OCI-M2 (cell line): ENCODE results near the gene SFXN5.
"Not testable (repeated sequence)": the region's sequence is repeated elsewhere in the genome, so short reads cannot be mapped to it uniquely, and the experiment has no call there.

Experiments
- DNase-seq: peaks from one replicate; lab custom pipeline; 2025; ENCODE audit not compliant: unreplicated experiment; lab: John Stamatoyannopoulos, UW

SFXN5 gene

DNA sequence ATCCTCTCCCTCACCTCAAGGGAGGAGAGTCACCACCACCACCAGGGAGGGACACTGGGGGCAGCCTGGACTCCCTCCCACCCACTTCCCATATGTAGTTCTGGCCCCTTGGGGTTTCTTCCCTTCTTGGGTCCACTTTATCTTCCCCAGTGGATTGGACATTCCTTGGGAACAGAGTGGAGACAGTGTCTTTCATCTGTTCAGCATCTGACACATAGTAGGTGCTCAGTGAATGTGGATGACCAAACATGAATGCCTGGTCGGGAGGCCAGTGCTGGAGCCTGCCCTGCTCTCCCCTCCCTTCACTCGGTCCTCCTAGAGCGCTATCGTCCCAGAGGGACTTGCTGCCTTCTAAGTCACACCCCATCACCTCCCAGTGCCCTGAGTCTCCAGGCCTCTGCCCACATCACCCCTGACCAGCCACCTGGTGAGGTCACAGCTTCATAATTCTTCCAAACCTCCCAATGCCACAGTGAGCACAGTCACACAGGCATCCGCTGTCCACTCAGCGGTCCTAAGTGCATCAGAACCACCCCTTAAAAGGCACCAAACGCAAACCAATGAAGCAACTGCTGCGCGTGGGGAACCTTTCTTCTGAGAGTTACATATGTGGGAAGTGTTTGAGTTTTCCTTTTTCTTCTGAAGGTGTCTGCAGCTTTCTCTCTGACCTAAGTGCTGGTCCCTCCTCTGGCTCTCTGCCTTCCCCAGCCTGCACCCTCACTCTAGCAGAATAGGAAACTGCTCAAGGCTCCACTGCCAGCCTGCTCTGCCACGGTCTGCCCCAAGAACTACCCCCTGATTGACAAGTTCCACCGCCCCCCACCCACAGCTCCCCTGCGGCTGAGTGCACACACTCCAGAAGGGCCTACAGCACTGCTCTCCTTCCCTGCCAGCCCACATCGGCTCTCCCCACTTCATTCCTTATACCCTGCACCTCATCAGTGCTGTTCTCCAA is 7.2 kb upstream of the SFXN5 start:
- DNase-seq: no peak

DNA sequence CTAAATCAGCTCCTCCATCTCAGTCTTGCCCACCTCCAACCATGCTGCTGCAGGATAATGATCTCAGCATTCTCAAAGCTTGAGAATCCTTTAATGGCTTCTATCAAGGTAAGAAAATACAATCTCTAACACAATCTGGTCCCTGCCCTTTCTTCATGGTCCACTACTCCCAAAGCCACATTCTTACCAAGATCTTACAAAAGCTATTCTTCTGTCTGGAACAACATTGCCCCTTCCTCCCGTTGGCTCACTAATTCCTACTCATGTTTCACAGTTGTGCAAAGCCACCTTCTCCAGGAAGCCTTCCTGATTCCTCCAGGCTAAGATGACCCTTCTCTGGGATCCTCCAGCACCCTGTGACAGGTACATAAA is 5.9 kb upstream of the SFXN5 start:
- DNase-seq: no peak

DNA sequence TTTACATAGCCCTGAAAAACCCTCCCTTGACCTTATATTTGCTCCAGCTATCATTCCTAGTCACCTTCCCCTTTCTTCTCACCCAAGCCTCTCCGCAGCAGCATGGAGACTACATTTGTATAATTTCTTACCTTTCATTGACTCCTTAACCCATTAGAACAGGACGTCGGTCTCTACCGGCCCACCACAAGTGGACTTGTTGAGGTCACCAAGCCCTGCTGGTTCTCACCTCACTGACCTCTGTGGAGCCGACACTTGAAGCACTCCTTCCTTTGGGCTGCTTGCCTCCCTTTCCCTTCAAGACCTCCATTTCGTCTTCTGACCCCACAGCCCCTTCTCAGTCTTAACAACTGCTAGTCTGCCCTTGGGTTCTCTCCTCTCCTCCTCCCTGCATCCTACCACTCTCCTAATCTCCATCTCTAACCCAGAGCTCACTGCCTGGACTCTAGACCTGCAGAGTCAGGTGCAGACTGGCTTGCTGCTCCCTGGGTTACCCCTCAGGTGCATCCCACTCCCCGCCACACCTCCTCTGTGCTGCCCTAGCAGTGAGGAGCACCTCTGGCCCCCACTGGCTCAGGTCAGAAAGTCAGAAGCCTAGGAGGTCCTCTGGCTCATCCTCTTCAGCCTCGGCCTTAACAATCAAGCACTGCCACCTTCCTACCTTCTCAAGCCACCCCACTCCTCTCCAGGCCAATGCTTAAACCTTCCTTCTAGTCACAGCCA is 5.3 kb upstream of the SFXN5 start:
- DNase-seq: no peak

DNA sequence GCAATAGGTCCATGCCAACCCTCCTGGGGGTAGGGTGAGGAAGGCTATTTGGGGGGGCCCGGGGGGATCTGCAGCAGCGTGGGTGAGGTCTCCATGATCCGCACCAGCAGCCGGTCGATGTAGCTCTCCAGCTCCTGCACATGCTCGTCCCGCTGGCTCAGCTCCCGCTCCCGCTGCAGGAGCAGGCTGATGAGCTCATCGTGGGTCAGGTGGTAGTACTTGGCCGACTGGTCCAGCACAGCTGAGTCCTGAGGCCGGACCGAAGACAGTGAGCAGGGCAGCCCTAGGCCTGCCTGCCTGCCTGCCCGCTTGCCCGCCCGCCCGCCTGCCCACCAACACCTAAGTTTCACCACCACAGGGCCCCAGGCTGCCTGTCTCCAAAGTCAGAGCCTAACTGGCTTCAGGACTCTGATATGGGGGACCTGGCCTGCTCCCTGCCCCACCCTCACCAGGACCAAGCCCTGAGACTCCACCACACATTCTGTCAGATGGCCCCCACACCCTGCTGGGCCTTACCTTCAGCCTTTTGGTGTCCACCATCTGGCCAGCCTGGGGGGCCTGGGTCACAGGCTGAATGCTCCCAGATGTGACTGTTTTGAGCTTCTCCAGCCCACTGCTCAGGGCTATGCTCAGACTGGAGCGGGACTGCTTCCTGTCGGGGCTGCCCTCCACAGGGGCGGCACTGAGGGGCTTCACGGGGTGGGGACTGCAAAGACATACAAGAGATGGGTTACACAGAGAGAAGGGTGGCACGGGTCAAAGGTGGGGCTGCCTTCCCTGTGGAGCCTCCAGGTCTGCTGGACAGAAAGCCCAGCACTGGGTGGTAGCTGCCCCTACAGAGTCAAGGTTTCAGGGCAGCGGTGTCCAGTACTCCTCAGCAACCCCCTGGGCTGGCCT is 4.2 kb upstream of the SFXN5 start:
- DNase-seq: no peak

DNA sequence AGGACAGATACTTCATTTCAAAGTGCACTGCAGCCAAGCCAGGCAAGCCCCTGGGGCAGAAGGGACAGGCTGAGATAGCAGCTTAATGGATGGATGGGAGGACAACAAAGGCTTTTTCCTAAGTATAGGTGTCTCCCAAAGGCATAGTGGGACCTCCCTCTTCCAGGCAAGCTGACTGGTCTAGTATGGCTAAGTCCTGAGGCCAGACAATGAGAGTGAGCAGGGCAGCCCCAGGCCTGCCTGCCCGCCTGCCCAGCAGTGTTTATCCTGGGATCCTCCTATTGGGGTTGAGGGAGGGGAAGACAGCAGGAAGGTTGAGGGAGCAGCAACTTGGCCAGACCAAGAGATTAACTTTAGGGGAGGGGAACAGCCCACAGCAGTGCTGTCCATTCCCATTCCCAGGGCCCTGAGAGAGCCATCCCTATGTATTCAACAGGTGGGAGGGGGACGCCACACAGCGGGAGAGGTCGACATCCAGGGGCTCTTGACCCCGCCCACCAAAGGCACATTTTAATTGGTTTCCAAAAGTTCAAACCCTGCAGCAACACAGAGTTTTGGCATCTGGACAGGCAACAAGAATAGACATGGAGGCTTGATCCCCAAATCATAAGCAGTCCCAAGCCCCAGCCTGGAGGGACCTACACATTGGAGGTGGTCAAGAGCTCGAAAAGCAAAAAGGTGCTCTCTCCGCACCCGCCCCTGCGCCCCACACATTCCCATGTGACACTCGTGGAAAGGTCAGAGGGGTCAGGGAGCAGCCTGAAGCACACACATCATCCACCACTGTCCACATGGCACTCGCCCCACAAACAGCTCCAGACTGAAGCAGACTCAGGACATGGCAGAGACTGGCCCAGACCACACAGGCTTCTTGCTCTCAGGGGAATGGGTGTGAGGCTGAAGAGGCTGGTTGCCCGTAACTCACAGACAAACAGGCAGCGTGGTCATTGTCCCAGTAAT is 2.9 kb upstream of the SFXN5 start:
- DNase-seq: no peak

DNA sequence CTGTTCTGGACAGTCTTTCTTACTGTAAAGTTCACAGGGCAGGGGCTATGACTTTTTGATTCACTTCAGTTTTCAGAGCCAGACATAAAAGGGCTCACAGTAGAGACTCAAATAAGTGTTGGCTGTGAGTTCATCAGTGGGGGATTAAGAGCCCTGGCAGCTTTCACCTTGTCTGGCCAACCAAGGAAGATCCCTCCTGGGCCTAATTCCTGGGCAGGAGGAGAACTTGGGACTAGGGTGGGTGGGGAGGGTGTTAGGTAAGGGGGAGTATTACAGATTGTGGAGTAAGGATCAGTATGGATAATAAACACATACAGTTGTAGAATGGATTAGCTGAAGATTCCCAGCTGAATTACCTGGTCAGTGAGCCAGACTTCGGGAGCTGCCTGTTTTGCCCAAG is 904 bp upstream of the SFXN5 start:
- no peak for DNase-seq

DNA sequence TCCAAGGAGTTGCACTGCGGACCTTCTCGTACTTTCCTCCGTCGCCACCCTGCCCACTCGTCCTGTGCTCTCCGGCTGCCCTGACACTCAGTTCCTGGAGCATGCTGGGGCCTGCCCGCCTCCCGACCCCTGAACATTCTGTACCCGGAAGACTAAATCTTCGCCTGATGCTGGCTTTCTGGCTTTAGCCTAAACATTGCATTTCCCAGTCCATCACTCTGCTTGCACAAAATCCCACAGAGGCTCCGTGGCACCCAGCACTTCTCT is 550 bp upstream of the SFXN5 start:
- DNase-seq: no peak

DNA sequence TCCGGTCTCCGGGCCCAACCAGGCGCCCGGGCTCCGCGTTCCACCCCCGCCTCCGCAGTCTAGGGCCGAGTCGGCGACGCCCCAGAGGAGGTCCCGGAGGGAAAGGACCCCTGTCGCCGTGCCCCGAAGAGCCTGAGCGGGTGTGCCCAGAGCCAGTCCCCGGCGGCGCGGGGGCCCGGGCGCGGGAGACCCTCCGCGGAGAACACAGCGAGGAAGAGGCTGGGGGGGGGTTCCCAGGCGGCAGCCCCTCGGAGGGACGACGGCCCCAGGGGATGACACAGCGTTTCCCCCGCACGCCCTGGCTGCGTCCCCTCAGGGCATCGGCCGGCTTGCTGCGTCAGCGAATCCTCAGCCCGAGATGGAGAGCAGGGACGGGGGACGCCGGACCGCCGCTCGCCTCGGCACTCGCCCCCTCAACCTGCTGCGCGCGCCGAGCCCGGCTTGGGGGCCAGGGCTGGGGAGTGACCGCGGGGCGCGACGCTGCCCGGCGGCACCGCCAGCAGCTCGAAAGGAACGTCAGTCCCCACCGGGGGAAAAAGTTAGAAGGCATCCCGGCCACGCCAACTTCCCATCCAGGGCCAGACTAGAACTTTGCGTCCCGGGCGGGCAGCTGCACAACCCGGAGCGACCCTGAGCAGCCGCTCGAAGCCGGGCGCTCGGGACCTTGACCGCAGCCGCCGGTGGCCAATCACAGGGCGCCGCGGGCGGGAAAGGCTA is 711 bp downstream of the SFXN5 start:
- no peak for DNase-seq

DNA sequence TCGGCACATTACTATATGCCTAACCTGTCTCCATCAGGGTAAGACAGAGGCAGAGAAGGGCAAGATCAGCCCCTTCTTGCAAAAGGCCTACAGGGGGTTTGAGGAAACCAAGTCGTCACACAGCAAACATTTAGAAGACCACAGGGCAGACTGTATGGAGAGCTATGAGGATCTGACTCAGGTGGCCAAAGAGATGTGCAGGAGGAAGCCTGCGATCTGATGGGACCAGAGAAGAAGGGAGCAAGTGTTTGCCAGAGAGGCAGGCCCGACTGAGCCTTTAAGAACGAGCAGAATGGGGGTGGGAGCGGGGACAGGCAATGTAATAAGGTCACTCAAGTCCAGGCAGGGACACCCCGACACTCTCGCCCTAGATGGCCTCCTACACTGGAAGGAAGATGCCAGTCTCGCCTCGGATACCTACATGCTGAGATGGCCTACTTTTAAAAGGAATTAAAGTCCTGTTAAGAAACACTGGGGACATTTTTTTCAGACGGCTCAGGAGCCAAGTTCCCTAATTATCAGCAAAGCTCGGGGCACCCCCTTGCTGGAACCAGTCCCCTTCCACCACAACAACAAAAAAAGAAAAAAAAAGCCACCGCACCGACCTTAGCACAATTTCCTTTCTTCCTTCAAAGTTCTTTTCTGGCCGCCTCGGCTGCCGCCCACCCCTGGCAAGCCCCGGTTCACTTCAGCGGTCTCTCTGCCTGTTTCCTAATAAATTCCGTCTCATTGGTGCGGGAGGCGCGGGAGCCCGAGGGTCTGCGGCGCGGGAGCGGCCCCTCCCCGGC is 1.5 kb downstream of the SFXN5 start:
- no peak for DNase-seq

DNA sequence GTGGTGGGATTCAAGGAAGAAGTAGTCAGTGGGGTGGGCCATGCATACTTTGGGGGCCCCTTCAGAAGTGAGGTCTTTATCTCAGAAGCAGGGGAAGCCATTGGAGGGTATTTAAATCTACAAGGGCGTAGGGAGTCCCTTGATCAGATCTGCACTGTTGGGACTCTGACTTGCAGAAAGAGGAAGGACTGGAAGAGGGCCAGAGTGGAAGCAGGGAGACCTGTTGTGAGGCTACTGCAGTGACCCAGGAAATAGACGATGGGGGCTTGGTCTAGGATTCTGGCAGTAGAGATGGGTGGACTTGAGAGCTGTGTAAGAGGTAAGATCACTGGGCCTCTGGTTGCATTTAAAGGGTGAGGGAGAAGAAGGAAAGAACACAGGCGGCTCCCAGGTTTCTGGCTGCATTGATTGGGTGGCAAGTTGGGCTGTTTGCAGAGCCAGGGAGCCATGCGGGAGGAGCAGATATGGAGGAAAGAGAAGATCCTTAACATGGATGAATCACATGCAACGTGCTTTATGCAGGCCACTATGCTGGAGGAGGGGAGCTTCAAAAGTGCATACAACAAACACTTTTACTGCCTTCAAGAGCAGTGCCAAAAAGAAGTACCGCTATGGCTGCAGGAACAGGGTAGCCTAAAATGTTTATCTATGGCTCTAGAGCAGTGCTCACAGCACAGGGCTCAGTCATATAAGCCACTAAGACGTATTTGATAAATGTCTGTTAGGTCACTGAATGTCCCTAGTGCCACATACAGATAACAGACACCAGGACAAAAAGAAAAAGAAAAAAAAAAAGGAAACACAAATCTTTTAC is 2.3 kb downstream of the SFXN5 start:
- peak; percentile 13 for DNase-seq

DNA sequence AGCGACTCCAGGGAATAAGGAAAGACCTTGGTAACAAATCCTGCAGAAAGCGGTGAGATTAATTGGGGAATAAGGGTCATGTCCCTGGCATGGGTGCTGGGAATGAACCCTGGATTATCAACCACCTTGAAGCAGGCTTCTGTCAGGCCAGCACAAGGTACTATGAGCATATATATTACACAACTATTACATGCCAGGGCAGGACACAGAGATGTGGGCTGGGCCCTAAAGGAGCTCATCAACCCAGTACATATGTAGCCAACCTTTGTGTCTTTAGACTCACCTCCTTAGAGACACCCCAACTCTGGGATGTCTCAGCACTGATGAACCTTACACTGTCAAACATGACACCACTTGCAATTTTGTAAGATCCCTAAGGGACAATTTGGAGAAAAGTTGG is 3.4 kb downstream of the SFXN5 start:
- DNase-seq: no peak

DNA sequence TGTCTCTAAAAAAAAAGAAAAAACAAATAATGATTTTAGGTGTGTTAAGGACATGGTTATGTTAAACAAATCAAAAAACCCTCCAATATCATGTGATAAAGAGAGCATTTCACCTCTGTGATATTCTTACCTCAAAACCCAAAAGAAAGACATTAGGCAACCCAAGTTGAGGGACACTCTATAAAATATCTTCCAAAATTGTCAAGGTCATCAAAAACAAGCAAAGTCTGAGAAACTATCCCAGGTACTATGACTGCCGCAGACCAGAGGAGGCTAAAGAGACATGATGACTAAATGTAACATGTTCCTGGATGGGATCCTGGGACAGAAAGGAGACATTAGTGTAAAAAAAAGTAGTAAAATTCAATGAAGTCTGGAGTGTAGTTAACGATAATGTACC is 4.5 kb downstream of the SFXN5 start:
- no peak for DNase-seq

DNA sequence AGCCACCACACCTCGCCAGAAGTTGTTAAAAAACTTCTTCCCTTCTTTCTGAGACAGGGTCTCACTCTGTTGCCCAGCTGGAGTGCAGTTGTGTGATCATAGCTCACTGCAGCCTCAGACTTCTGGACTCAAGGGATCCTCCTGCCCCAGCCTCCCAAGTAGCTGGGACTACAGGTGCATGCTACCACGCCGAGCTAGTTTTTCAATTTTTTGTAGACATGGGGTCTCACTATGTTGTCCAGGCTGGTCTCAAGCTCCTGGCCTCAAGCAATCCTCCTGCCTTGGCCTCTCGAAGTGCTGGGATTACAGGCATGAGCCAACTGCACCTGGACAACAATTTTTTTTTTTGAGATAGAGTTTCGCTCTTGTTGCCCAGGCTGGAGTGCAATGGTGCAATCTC is 6.4 kb downstream of the SFXN5 start:
- not testable (repeated sequence) for DNase-seq

DNA sequence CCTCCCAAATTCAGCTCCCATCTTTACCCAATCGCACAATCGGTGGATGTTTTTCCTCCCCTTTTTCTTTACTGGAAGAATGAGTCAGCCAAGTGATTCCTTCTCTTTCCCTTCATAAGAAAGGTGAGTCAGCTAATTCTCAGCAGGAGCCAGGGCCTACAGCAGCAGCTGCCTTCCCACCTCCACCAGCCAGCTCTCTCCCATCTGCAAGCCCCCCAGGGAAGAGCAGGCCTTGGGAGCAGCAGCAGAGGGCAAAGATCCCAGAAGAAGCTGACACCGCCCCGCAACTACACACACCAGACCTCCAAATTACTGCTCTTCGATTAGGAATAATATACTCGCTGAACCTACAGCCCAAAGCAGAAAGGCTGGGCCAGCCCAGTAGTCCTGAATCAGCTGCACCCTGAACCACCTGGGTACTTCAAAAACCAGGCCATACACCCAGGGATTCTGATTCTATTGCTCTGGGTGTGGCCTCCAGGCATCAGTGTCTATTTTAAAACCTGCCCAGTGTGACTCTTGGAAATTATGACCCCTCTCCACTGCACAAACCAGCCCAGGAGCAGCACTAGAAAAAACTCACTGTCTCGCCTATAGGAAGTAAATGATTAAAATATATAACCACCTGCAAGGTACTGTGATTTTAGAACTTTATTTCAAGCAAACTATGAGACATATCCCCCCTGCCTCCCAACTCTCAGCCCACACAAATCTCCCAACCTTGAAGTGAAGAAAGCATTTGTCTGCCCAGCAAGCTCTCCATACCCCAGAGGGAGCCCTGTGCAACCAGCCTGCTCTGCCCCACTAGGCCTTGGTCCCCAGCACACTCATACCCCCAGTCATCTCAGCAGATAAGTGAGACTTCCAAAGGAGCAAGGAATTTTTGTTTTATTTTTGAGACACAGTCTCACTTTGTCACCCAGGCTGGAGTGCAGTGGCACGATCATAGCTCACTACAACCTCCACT is 7.3 kb downstream of the SFXN5 start:
- DNase-seq: no peak

DNA sequence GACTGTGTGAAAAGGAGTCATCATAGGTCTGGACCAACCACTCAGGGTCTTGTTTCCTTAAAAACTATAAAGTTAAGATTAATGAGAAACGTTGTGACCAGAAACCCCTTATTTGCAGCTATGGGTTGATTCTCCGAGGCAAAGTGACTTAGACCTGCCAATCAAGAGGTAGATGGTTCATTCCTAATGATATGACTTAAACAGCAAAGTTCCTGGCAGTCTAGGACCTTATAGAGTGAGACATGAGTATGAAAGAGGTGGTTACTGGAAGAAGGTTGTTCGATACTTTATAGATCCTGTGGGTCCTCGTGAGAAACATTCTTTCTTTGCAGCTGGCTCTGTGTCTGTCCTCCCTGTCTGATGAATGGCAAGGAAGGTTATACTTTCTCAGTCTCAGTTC is 8.0 kb downstream of the SFXN5 start:
- DNase-seq: no peak

DNA sequence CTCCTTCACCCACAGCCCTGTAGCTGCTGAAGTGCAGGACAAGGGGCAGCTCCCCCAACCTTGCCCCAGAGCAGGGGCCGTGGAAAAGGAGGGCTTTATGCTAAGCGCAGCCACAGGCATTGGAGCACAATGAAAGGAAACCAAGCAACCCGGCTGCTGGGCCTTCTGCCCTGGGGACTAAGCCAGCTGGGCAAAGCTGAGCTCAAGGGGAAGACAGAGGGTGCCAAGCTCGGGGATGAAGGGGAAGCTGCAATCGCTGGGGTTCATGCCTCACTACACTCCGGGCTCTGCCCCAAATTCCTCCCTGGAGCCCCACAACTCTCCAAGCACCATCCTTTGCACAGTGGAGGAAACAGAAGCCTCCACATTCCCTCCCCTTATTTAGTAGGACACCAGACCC is 12.4 kb downstream of the SFXN5 start:
- DNase-seq: no peak

DNA sequence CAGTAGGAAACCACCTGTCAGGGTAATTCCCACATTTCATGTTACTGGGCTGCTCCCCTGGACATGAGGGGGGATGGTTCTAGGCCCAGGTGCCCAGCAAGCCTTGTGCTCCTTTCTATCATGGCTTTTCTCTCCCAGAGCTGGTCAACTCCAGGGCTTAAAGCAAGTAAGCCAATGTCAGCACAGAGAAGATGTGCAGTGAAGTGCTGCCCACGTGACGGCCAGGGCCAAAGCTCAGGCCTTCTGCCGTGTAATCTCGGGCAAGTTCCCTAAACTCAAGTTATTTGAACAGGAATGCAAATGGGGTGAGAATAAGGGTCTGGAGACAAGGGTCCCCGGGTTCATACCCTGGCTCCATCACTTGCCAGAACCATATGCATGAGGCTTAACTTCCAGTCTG is 16.5 kb downstream of the SFXN5 start:
- DNase-seq: no peak
